Left kidney (tissue), 2 donors: ENCODE data around the gene TFIP11. TPM values are rescaled to one million over a fixed set of nuclear protein-coding genes. Genes with fewer than 3 reads are reported as not detected.
"Not testable (repeated sequence)": the region's sequence is repeated elsewhere in the genome, so short reads cannot be mapped to it uniquely, and the experiment has no call there.

Experiments used
- DNase-seq: peaks from one replicate; pipeline ENCODE4 v3.0.0-alpha.2; 2013
- polyA plus RNA-seq: library from polyadenylated mRNA; unstranded; fragments of 120-200 nt; gene quantifications from one replicate; pipeline ENCODE4 v1.2.1, GENCODE V29; 2013; ENCODE audit not compliant: insufficient read length

TFIP11 gene
- polyA plus RNA-seq, 1 donor: 45.6 TPM

- DNase-seq: no peak
These were observed 30.6 kb upstream of the TFIP11 start for GRCh38 chr22:26542831-26543230.

DNA sequence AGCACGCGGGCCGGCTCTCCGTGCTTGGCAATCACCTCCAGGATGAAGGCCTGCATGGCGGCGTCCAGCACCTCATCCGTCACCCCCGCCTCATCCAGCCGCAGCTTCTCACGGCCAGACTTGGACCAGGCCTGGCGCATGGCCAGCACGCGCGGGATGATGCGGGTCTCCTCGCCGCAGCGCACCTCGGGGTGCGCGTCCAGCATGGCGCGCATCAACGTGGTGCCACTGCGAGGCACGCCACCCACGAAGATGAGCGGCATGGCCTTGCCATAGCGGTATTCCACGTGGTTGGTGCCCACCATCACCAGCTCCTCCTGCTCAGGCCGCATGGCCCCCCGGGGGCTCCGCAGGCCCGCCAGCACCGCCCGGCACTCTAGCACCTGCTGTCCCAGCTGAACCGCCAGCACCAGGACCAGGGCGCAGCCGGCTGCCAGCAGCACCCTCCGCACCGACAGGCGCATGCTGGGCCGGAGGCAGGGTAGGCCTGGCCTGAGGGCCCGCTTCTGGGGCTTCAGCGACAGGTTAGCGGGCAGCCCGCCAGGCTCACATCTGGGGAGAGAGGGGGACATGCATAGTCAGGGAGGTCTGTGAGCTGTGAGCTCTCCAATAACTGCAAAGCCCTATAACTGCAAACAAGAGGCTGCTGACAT, 29.0 kb upstream of the TFIP11 start:
- DNase-seq: no peak

DNA sequence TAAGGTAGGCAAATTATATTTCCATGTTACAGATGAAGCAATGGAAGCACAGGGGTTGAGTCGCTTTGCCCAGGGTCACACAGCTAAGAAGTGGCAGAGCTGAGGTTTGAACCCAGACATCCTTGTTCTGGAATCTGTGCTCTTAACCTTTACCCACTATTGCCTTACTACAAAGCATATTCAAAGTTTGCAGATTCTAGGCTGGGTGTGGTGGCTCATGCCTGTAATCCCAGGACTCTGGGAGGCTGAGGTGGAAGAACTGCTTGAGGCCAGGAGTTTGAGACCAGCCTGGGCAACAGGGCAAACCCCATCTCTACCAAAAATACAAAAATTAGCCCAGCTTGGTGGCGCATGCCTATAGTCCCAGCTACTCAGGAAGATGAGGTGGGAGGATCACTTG, 27.8 kb upstream of the TFIP11 start:
- no peak for DNase-seq

- no peak for DNase-seq
These were observed 24.5 kb upstream of the TFIP11 start for GRCh38 chr22:26536762-26537134.

- DNase-seq: no peak
These were observed 23.9 kb upstream of the TFIP11 start for GRCh38 chr22:26536056-26536761.

GRCh38 chr22:26535603-26535908, 23.3 kb upstream of the TFIP11 start:
- DNase-seq: no peak

GRCh38 chr22:26534874-26535602, 22.8 kb upstream of the TFIP11 start:
- no peak for DNase-seq

GRCh38 chr22:26534171-26534855, 22.0 kb upstream of the TFIP11 start:
- no peak for DNase-seq

DNA sequence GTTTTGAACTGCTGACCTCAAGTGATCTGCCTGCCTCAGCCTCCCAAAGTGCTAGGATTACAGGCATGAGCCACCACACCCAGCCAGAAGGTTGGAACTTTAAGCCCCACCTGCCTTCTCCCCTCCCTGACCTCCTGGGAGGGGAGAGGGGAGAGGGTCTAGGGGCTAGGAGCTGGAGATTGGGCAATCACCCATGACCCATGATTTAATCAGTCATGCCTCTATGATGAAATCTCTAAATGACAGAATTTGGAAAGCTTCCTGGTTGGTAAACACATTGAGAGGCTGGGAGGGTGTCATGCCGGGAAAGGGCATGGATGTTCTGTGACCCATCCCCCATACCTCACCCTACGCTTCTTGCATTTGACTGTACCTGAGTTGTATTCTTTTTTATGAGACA, 17.1 kb upstream of the TFIP11 start:
- DNase-seq: no peak

- not testable (repeated sequence) for DNase-seq
These were observed 16.2 kb upstream of the TFIP11 start for GRCh38 chr22:26528518-26528917.

DNA sequence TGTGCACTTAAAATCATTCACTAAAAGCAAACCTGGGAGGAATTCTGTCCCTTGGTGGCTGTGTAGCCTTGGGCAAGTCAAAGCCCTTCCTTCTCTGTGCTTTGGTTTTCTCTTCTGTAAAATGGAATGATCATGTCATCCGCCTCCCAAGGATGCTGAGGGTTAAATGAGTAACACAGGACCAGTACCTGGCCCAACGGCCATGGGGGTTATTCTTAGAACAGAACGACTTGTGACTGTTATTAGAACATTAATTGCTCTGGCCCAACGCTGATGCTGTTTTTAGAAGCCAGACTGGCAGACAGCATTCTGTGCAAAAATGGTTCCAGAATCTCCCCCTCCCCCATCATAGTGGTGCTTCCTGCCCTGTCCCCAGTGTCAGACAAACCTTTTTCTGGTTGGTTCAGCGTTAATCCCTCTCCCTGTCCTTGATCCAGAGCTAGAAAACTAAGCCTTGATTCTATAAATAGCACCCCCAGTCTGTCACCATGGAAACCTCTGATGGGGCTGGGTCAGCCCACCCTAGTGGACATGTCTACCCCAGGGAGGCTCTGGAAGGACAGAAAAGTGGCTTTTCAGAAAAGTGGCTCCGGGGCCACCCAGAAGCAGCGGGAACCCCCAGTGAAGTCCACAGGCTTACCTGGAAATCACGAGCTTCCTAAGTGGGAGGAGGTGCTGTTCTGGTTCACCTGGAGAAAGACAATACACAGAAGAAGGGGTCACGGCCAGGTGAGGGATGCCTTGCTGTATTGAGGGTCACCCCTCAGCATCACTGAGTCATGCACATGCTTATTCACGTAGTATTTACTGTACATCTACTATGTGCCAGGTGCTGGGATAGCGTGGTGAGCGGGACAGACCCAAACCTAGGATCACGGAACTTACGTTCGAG, 15.5 kb upstream of the TFIP11 start:
- no peak for DNase-seq

GRCh38 chr22:26527167-26527566, 14.9 kb upstream of the TFIP11 start:
- DNase-seq: no peak

GRCh38 chr22:26525946-26526564, 13.8 kb upstream of the TFIP11 start:
- no peak for DNase-seq

GRCh38 chr22:26524870-26525269, 12.6 kb upstream of the TFIP11 start:
- DNase-seq: no peak

GRCh38 chr22:26522592-26522991, 10.3 kb upstream of the TFIP11 start:
- DNase-seq: no peak

GRCh38 chr22:26522012-26522411, 9.7 kb upstream of the TFIP11 start:
- DNase-seq: no peak

DNA sequence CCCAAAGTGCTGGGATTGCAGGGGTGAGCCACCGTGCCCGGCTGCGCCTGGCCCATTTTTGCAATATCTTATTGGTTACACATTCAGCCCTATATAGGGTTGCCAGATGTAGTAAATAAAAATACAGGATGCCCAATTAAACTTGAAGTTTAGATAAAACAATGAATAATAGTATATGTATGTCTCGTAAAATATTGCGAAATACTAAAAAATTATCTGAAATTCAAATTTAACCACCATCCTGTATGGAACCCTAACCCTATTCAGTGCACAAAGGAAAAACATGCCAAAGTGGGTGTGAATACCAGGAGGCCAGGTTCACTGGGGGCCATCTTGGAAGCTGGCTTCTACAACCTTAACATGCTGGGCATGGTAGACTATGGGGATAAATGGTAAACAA, 5.2 kb upstream of the TFIP11 start:
- DNase-seq: no peak

GRCh38 chr22:26516503-26516902, 4.2 kb upstream of the TFIP11 start:
- DNase-seq: no peak

- no peak for DNase-seq
These were observed 3.7 kb upstream of the TFIP11 start for GRCh38 chr22:26515931-26516330.

- DNase-seq: no peak
These were observed 2.3 kb upstream of the TFIP11 start for GRCh38 chr22:26514419-26515161.

DNA sequence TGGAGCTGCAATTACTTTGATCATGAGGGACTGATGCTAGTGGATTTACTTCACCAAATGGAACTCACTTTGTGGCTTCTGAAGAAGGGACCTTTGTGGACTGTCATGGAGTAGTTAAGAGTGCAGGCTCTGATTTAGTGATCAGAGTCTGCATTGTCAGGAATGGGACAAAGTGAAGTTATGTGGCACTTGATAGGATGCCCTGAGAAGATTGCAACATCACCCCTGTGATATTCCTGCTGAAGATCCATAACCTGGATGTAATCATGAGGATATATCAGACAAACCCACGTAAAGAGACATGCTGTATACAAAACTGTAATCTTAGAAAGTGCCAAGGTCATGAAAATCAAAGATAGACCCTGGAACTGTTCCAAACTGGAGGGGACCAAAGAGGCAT, 1.6 kb upstream of the TFIP11 start:
- DNase-seq: no peak
